ENCODE data around the gene ANKRD9.

The ANKRD9 gene, protein sequence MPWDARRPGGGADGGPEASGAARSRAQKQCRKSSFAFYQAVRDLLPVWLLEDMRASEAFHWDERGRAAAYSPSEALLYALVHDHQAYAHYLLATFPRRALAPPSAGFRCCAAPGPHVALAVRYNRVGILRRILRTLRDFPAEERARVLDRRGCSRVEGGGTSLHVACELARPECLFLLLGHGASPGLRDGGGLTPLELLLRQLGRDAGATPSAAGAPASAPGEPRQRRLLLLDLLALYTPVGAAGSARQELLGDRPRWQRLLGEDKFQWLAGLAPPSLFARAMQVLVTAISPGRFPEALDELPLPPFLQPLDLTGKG

GRCh38 chr14:102509746-102510615 lies at the start of gene ANKRD9:
Gene ANKRD9 (minus strand): TSS chr14:102509776. CDS start chr14:102507889, 1,887 bp downstream.
- no peaks in the 10 kb centered on the region for H3K79me2 ChIP-seq (ENCODE audit: insufficient read depth, low read length)
- TF ChIP-seq, protein P1, sequence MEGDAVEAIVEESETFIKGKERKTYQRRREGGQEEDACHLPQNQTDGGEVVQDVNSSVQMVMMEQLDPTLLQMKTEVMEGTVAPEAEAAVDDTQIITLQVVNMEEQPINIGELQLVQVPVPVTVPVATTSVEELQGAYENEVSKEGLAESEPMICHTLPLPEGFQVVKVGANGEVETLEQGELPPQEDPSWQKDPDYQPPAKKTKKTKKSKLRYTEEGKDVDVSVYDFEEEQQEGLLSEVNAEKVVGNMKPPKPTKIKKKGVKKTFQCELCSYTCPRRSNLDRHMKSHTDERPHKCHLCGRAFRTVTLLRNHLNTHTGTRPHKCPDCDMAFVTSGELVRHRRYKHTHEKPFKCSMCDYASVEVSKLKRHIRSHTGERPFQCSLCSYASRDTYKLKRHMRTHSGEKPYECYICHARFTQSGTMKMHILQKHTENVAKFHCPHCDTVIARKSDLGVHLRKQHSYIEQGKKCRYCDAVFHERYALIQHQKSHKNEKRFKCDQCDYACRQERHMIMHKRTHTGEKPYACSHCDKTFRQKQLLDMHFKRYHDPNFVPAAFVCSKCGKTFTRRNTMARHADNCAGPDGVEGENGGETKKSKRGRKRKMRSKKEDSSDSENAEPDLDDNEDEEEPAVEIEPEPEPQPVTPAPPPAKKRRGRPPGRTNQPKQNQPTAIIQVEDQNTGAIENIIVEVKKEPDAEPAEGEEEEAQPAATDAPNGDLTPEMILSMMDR (IDR thresholded peaks at IDR 0.05; ENCODE audit: low read length) = no peak
- TF ChIP-seq EZH2 (IDR thresholded peaks at IDR 0.05; ENCODE audit: borderline replicate concordance, low read length) = no peak
- peak within 1 kb of the TSS; percentile 80 for H3K4me3 ChIP-seq (ENCODE audit: low read depth, low read length, poor library complexity, severe bottlenecking)
- peak within 1 kb of the TSS; percentile 66 for H3K27ac ChIP-seq (ENCODE audit: low read depth, low read length, poor library complexity, severe bottlenecking)
- H3K4me1 ChIP-seq (ENCODE audit: insufficient read depth, low read length, severe bottlenecking) = peaks cover 5% of the 10 kb centered on the region
- no peaks in the 10 kb centered on the region for H3K36me3 ChIP-seq (ENCODE audit: insufficient read depth, low read length)
- no peaks in the 10 kb centered on the region for H3K9me2 ChIP-seq (ENCODE audit: low read depth, low read length)
- peak within 1 kb of the TSS; percentile 75 for H3K9ac ChIP-seq (ENCODE audit: low read length)
- H2AFZ ChIP-seq (ENCODE audit: low read length) = no peak within 1 kb of the TSS
- no peaks in the 10 kb centered on the region for H4K20me1 ChIP-seq (ENCODE audit: insufficient read depth, low read length)
- no peaks in the 10 kb centered on the region for H3K27me3 ChIP-seq (ENCODE audit: insufficient read depth, low read length)
- no peaks in the 10 kb centered on the region for H3F3A ChIP-seq (ENCODE audit: insufficient read depth, low read length)
- peak within 1 kb of the TSS; percentile 79 for H3K4me2 ChIP-seq (ENCODE audit: low read length)
- no peaks in the 10 kb centered on the region for H3K9me3 ChIP-seq (ENCODE audit: low read length)

GRCh38 chr14:102558556-102558955 lies 49.0 kb upstream of the ANKRD9 start:
- Histone ChIP-seq H3K9me2 (ENCODE audit: low read depth, low read length) (no peaks in the 10 kb centered on the region), H3K27me3 (ENCODE audit: insufficient read depth, low read length) (no peaks in the 10 kb centered on the region), H4K20me1 (ENCODE audit: insufficient read depth, low read length) (no peaks in the 10 kb centered on the region), H3K79me2 (ENCODE audit: insufficient read depth, low read length) (no peaks in the 10 kb centered on the region), H3K9ac (ENCODE audit: low read length) (no peak overlapping the region), H2AFZ (ENCODE audit: low read length) (no peak overlapping the region), H3K4me3 (ENCODE audit: low read depth, low read length, poor library complexity, severe bottlenecking) (no peak overlapping the region), H3K4me2 (ENCODE audit: low read length) (no peak overlapping the region), H3K4me1 (ENCODE audit: insufficient read depth, low read length, severe bottlenecking) (peaks cover 17% of the 10 kb centered on the region), H3K27ac (ENCODE audit: low read depth, low read length, poor library complexity, severe bottlenecking) (no peak overlapping the region), H3K36me3 (ENCODE audit: insufficient read depth, low read length) (no peaks in the 10 kb centered on the region), H3K9me3 (ENCODE audit: low read length) (no peaks in the 10 kb centered on the region), H3F3A (ENCODE audit: insufficient read depth, low read length) (no peaks in the 10 kb centered on the region)
- no peak for TF ChIP-seq EZH2 (IDR thresholded peaks at IDR 0.05; ENCODE audit: borderline replicate concordance, low read length)
- TF ChIP-seq, protein P1 (IDR thresholded peaks at IDR 0.05; ENCODE audit: low read length) = no peak

- TF ChIP-seq, protein P1 (IDR thresholded peaks at IDR 0.05; ENCODE audit: low read length) = no peak
- TF ChIP-seq EZH2 (IDR thresholded peaks at IDR 0.05; ENCODE audit: borderline replicate concordance, low read length) = no peak
- H3K9ac ChIP-seq (ENCODE audit: low read length) = no peak overlapping the region
- H3F3A ChIP-seq (ENCODE audit: insufficient read depth, low read length) = no peaks in the 10 kb centered on the region
- H3K27me3 ChIP-seq (ENCODE audit: insufficient read depth, low read length) = no peaks in the 10 kb centered on the region
- no peak overlapping the region for H3K4me3 ChIP-seq (ENCODE audit: low read depth, low read length, poor library complexity, severe bottlenecking)
- H3K9me3 ChIP-seq (ENCODE audit: low read length) = no peaks in the 10 kb centered on the region
- H3K36me3 ChIP-seq (ENCODE audit: insufficient read depth, low read length) = no peaks in the 10 kb centered on the region
- no peaks in the 10 kb centered on the region for H3K79me2 ChIP-seq (ENCODE audit: insufficient read depth, low read length)
- H3K4me2 ChIP-seq (ENCODE audit: low read length) = no peak overlapping the region
- H4K20me1 ChIP-seq (ENCODE audit: insufficient read depth, low read length) = no peaks in the 10 kb centered on the region
- no peak overlapping the region for H2AFZ ChIP-seq (ENCODE audit: low read length)
- H3K27ac ChIP-seq (ENCODE audit: low read depth, low read length, poor library complexity, severe bottlenecking) = no peak overlapping the region
- H3K4me1 ChIP-seq (ENCODE audit: insufficient read depth, low read length, severe bottlenecking) = peaks cover 17% of the 10 kb centered on the region
- H3K9me2 ChIP-seq (ENCODE audit: low read depth, low read length) = no peaks in the 10 kb centered on the region
Observed at GRCh38 chr14:102557434-102558226, 48.1 kb upstream of the ANKRD9 start.

All from OCI-LY1 (cell line).